ENCODE measurements around the gene ATP8A2. TPM values are rescaled to one million over a fixed set of nuclear protein-coding genes. Genes with fewer than 3 reads are reported as not detected.
"Not testable (repeated sequence)": the region's sequence is repeated elsewhere in the genome, so short reads cannot be mapped to it uniquely, and the experiment has no call there.

The ATP8A2 gene
- total and polyA plus RNA-seq, 3 donors from 2014 or later: 14.2 to 38.3 (median 16.5) TPM

GRCh38 chr13:25502551-25502950 lies 130.8 kb downstream of the ATP8A2 start:
- Histone ChIP-seq H3K9me3 (no peaks in the 10 kb centered on the region), H3K4me1 (no peaks in the 10 kb centered on the region), H3K4me3 (no peak overlapping the region), H3K27ac (no peak overlapping the region), H3K27me3 (no peaks in the 10 kb centered on the region), H3K36me3 (ENCODE audit: low read depth, missing control alignments) (no peaks in the 10 kb centered on the region)
- 76 to 84% methylated on average over 6 of the region's 6 CpGs for WGBS, 2 donors
- intact Hi-C loops (cut with DNase I; ENCODE audit: low total_unique reads): no loop called here
- TF ChIP-seq CTCF (IDR thresholded peaks at IDR 0.05): no peak
- no peak for TF ChIP-seq POLR2A (IDR thresholded peaks at IDR 0.05)
- no peak for DNase-seq

- Histone ChIP-seq H3K27me3 (no peaks in the 10 kb centered on the region), H3K4me3 (no peak overlapping the region), H3K9me3 (no peaks in the 10 kb centered on the region), H3K36me3 (ENCODE audit: low read depth, missing control alignments) (no peaks in the 10 kb centered on the region), H3K27ac (no peak overlapping the region), H3K4me1 (no peaks in the 10 kb centered on the region)
- WGBS, 2 donors: 85 to 93% methylated on average over 4 of the region's 4 CpGs
- TF ChIP-seq POLR2A (IDR thresholded peaks at IDR 0.05) (no peak), CTCF (IDR thresholded peaks at IDR 0.05) (no peak)
- no peak for DNase-seq
- intact Hi-C loops (cut with DNase I; ENCODE audit: low total_unique reads): no loop called here
Observed at GRCh38 chr13:25503856-25504255, 132.1 kb downstream of the ATP8A2 start.

GRCh38 chr13:25507841-25508240 lies 136.1 kb downstream of the ATP8A2 start:
- intact Hi-C loops (cut with DNase I; ENCODE audit: low total_unique reads): no loop called here
- Histone ChIP-seq H3K27ac (no peak overlapping the region), H3K4me3 (no peak overlapping the region), H3K27me3 (no peaks in the 10 kb centered on the region), H3K9me3 (no peaks in the 10 kb centered on the region), H3K4me1 (no peaks in the 10 kb centered on the region), H3K36me3 (ENCODE audit: low read depth, missing control alignments) (no peaks in the 10 kb centered on the region)
- 89 to 90% methylated on average over 1 of the region's 1 CpG for WGBS, 2 donors
- TF ChIP-seq CTCF (IDR thresholded peaks at IDR 0.05) (no peak), POLR2A (IDR thresholded peaks at IDR 0.05) (no peak)
- DNase-seq: no peak

- DNase-seq; intact Hi-C loops (cut with DNase I; ENCODE audit: low total_unique reads); H3K4me1 ChIP-seq; H3K27ac ChIP-seq; H3K27me3 ChIP-seq; H3K9me3 ChIP-seq; H3K36me3 ChIP-seq (ENCODE audit: low read depth, missing control alignments): not testable (repeated sequence)
- H3K4me3 ChIP-seq: peak overlapping the region; percentile 24 to 26
- 78 to 94% methylated on average over 14 to 20 of the region's 32 CpGs for WGBS, 2 donors
Observed at GRCh38 chr13:25513060-25513459, 141.3 kb downstream of the ATP8A2 start.

- no peak overlapping the region for H3K4me3 ChIP-seq
- no peak for DNase-seq
- intact Hi-C loops (cut with DNase I; ENCODE audit: low total_unique reads): no loop called here
- 84 to 91% methylated on average over 5 of the region's 5 CpGs for WGBS, 2 donors
- TF ChIP-seq CTCF (IDR thresholded peaks at IDR 0.05) (no peak), POLR2A (IDR thresholded peaks at IDR 0.05) (no peak)
- H3K9me3 ChIP-seq: no peaks in the 10 kb centered on the region
- no peaks in the 10 kb centered on the region for H3K4me1 ChIP-seq
- no peak overlapping the region for H3K27ac ChIP-seq
- no peaks in the 10 kb centered on the region for H3K27me3 ChIP-seq
- H3K36me3 ChIP-seq (ENCODE audit: low read depth, missing control alignments): no peaks in the 10 kb centered on the region
Observed at GRCh38 chr13:25518441-25518840, 146.7 kb downstream of the ATP8A2 start.

Measured in testis (tissue), 3 donors.